Heart left ventricle (tissue), 16 donors: Measurements from ENCODE around the gene CEP350. TPM values are rescaled to one million over a fixed set of nuclear protein-coding genes. Genes with fewer than 3 reads are reported as not detected.

ENCODE experiments used
- ATAC-seq, 4 donors: fragments of 200-7000 bp; cut with Tn5 transposase; one replicate each; pipeline ENCODE4 v1.9.1; 2020 to 2022; ENCODE audit warnings: moderate library complexity in 4 of 4, mild to moderate bottlenecking in 3 of 4, moderate number of reproducible peaks in 1 of 4
- DNase-seq, 5 donors: peaks; one replicate each; pipeline ENCODE4 v3.0.0-alpha.2; 2020
- H3K27ac ChIP-seq, 12 donors: fragments of 200-600 bp; sonication (generic) in 4 of 12; one replicate each; pipeline versions ENCODE4 v1.5.0 to v1.8.0; 2016 to 2022; ENCODE audit warnings: mild to moderate bottlenecking in 2 of 12
- H3K27me3 ChIP-seq, 9 donors: fragments of 200-600 bp; sonication (generic) in 2 of 9; one replicate each; pipeline versions ENCODE4 v1.5.1 to v1.8.0; 2016 to 2022; ENCODE audit warnings: mild to moderate bottlenecking in 3 of 9
- H3K36me3 ChIP-seq, 9 donors: fragments of 200-600 bp; sonication (generic) in 2 of 9; one replicate each; pipeline versions ENCODE4 v1.5.0 to v1.8.0; 2018 to 2022; ENCODE audit warnings: mild to moderate bottlenecking in 2 of 9
- H3K4me1 ChIP-seq, 12 donors: fragments of 200-600 bp; sonication (generic) in 4 of 12; one replicate each; pipeline versions ENCODE4 v1.5.0 to v1.8.0; 2016 to 2022; ENCODE audit warnings: mild to moderate bottlenecking in 3 of 12
- H3K4me3 ChIP-seq, 12 donors: fragments of 200-600 bp; sonication (generic) in 4 of 12; one replicate each; pipeline versions ENCODE4 v1.5.0 to v1.8.0; 2017 to 2022; ENCODE audit warnings: mild to moderate bottlenecking in 9 of 12, moderate library complexity in 4 of 12
- H3K9me3 ChIP-seq, 12 donors: fragments of 200-600 bp; sonication (generic) in 4 of 12; one replicate each; pipeline versions ENCODE4 v1.5.0 to v1.8.0; 2016 to 2022; ENCODE audit warnings: mild to moderate bottlenecking in 1 of 12
- POLR2A ChIP-seq, 2 donors: fragments of 450-650 bp; IDR thresholded peaks; one replicate each; pipeline ENCODE4 v1.6.1; 2017; ENCODE audit warnings: antibody characterized with exemption in 2 of 2, mild to moderate bottlenecking in 2 of 2, moderate library complexity in 2 of 2
- WGBS, 4 donors: extraction: QIAGEN DNeasy Blood & Tissue Kit in 2 of 4; methylation state at CpG; one replicate each; pipeline versions ENCODE4 v1.1.5 to v1.1.7; 2013 to 2018; 5-methylcytosine and 5-hydroxymethylcytosine counted together
- intact Hi-C, 10 donors: fragments of 100-400 bp; cut with DNase I; formaldehyde crosslinking; loops; one replicate each; pipeline versions ENCODE4 v1.11.1 to v1.14.2; 2022
- polyA plus RNA-seq, 2 donors: library from polyadenylated mRNA; stranded (reverse); fragments of 200-250 nt; gene quantifications; one replicate each; pipeline ENCODE4 v1.2.3, GENCODE V29; 2013
- total RNA-seq, 9 donors: library from RNA; depleted of rRNA in 2 of 9; stranded (reverse); fragments of >200 nt in 2 of 9; fragmentation: NEBNext Ultra II Directional in 3 of 9; extraction: Animal tissue kit (Norgen Biotek cat#: 25700) in 3 of 9; gene quantifications; one replicate each; pipeline versions ENCODE4 v1.1.0 to v1.2.4, GENCODE V29; 2016 to 2023
- TF ChIP-seq, protein P1 (sequence below), 12 donors: fragments of 200-600 bp; sonication (generic) in 4 of 12; IDR thresholded peaks; one replicate each; pipeline versions ENCODE4 v1.5.0 to v1.8.0; 2018 to 2022; ENCODE audit warnings: antibody characterized with exemption in 12 of 12, mild to moderate bottlenecking in 5 of 12
- donor health status: ischemic (EF 13 %, LVEDD 7.1; RV severe dilation, severe dysfunction).
- donor health status: healthy with polysubstance abuse.
- donor health status: DM: no; HTN: yes; CAD: no.
- donor health status: DM: no; HTN: no; CAD: no.
- donor health status: ischemic (EF 25% LVEDD 6.9; RV normal size, moderate dysfunction).
- donor health status: ischemic (EF 25% LVEDD 5.7; RV mildly dilated, moderate dysfunction).
- donor health status: healthy.
- donor health status: DM: yes; HTN: yes; CAD: no.
- donor health status: ischemic (EF 35%, LVEDD 5.7; RV mildly dilated, moderate dysfunction).
- donor health status: nonischemic (EF 11% LVEDD 7.7; RV severe dilation, severe dysfunction).
- donor health status: DM: yes; HTN: yes; CAD: no.
- donor health status: PGD.
- donor health status: ischemic (EF 29% LVEDD 5.4; RV normal size, mild dysfunction).
- donor health status: nonischemic (EF 23%, LVEDD 6.1; RV moderate dilation, normal function).

The CEP350 gene
- total and polyA plus RNA-seq, 11 donors, result 7.8 to 65.3 (median 40.4) TPM

GRCh38 chr1:180116964-180117763, 162.6 kb downstream of the CEP350 start:
- peak overlapping the region in 3 of 12 donors; percentile 11 to 49 (median 40) for H3K27ac ChIP-seq
- ATAC-seq (peak; percentile 72 to 90 (median 82)), DNase-seq (peak in 4 of 5 donors; percentile 17 to 59 (median 32))
- no peaks in the 10 kb centered on the region for H3K27me3 ChIP-seq
- WGBS, 4 donors, result 30 to 38% (median 37%) methylated on average over 9 to 14 of the region's 14 CpGs
- no peak for TF ChIP-seq POLR2A (IDR thresholded peaks at IDR 0.05)
- TF ChIP-seq, protein P1, sequence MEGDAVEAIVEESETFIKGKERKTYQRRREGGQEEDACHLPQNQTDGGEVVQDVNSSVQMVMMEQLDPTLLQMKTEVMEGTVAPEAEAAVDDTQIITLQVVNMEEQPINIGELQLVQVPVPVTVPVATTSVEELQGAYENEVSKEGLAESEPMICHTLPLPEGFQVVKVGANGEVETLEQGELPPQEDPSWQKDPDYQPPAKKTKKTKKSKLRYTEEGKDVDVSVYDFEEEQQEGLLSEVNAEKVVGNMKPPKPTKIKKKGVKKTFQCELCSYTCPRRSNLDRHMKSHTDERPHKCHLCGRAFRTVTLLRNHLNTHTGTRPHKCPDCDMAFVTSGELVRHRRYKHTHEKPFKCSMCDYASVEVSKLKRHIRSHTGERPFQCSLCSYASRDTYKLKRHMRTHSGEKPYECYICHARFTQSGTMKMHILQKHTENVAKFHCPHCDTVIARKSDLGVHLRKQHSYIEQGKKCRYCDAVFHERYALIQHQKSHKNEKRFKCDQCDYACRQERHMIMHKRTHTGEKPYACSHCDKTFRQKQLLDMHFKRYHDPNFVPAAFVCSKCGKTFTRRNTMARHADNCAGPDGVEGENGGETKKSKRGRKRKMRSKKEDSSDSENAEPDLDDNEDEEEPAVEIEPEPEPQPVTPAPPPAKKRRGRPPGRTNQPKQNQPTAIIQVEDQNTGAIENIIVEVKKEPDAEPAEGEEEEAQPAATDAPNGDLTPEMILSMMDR (IDR thresholded peaks at IDR 0.05), result no peak
- H3K36me3 ChIP-seq, result peaks cover 0 to 9% (median 7%) of the 10 kb centered on the region in 9 donors
- H3K4me1 ChIP-seq, result peaks cover 0 to 42% (median 20%) of the 10 kb centered on the region in 12 donors
- H3K9me3 ChIP-seq, result no peaks in the 10 kb centered on the region
- no peak overlapping the region for H3K4me3 ChIP-seq
- intact Hi-C loops, result loop anchor here in 5 of 10 donors (2.0 to 10.0 kb wide), 6 partner anchors 35 to 60 kb away; partner anchors contain the start of gene QSOX1 (in 1 of the 5)

GRCh38 chr1:180117764-180118116, 163.1 kb downstream of the CEP350 start:
- Histone ChIP-seq H3K36me3 (peaks cover 0 to 4% (median under 1%) of the 10 kb centered on the region in 9 donors), H3K4me1 (peaks cover 0 to 36% (median 19%) of the 10 kb centered on the region in 12 donors), H3K4me3 (no peak overlapping the region), H3K27ac (peak overlapping the region in 2 of 12 donors; percentile 11 to 49), H3K27me3 (no peaks in the 10 kb centered on the region), H3K9me3 (no peaks in the 10 kb centered on the region)
- WGBS, 4 donors, result 79 to 90% (median 85%) methylated on average over 2 of the region's 2 CpGs
- intact Hi-C loops, result loop anchor here in 5 of 10 donors (2.0 to 10.0 kb wide), 6 partner anchors 35 to 60 kb away; partner anchors contain the start of gene QSOX1 (in 1 of the 5)
- ATAC-seq, result peak in 2 of 4 donors; percentile 39 to 42
- DNase-seq, result peak in 2 of 5 donors; percentile 47 to 56
- TF ChIP-seq, protein P1 (IDR thresholded peaks at IDR 0.05), result no peak
- TF ChIP-seq POLR2A (IDR thresholded peaks at IDR 0.05), result no peak

DNA sequence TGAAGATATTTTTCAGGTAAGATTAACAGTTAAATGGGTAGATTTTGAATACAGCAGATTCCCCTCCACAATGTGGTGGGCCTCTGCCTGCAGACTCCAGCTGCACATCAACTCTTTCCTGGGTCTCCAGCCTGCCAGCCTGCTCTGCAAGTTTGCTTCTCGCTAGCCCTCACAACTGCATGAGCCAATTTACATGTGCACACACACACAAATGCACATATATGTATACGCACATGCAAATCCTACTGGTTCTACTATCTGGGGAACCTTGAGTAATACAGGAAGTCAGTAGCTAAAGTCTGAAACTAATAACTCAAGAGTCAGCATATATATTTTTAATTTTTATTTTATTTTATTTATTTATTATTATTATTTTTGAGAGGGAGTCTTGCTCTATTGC, 165.2 kb downstream of the CEP350 start:
- TF ChIP-seq POLR2A (IDR thresholded peaks at IDR 0.05), result no peak
- TF ChIP-seq, protein P1 (IDR thresholded peaks at IDR 0.05), result no peak
- Histone ChIP-seq H3K27me3 (no peaks in the 10 kb centered on the region), H3K27ac (no peak overlapping the region), H3K9me3 (no peaks in the 10 kb centered on the region), H3K4me3 (no peak overlapping the region), H3K4me1 (peaks cover 0 to 19% (median 11%) of the 10 kb centered on the region in 12 donors), H3K36me3 (peaks cover 0 to 1% (median 0%) of the 10 kb centered on the region in 9 donors)
- no peak for ATAC-seq
- intact Hi-C loops, result loop anchor here in 4 of 10 donors (5.0 to 10.0 kb wide), 5 partner anchors 32 to 57 kb away; partner anchors contain the start of gene QSOX1 (in 1 of the 4)
- WGBS, 4 donors, result 91 to 97% (median 93%) methylated on average over 2 of the region's 2 CpGs
- no peak for DNase-seq

GRCh38 chr1:180123463-180123936, 168.9 kb downstream of the CEP350 start:
- no peak for ATAC-seq

More at GRCh38 chr1:180123463-180123936, 168.9 kb downstream of the CEP350 start:
- TF ChIP-seq POLR2A (IDR thresholded peaks at IDR 0.05), result no peak
- TF ChIP-seq, protein P1 (IDR thresholded peaks at IDR 0.05), result no peak
- Histone ChIP-seq H3K36me3 (no peaks in the 10 kb centered on the region), H3K27me3 (no peaks in the 10 kb centered on the region), H3K27ac (no peak overlapping the region), H3K9me3 (no peaks in the 10 kb centered on the region), H3K4me1 (no peaks in the 10 kb centered on the region), H3K4me3 (no peak overlapping the region)
- intact Hi-C loops, result no loop called here
- DNase-seq, result no peak
- WGBS, 4 donors, result 85 to 92% (median 87%) methylated on average over 4 of the region's 4 CpGs
